ENCODE measurements around the gene ADGRD2.

DNA sequence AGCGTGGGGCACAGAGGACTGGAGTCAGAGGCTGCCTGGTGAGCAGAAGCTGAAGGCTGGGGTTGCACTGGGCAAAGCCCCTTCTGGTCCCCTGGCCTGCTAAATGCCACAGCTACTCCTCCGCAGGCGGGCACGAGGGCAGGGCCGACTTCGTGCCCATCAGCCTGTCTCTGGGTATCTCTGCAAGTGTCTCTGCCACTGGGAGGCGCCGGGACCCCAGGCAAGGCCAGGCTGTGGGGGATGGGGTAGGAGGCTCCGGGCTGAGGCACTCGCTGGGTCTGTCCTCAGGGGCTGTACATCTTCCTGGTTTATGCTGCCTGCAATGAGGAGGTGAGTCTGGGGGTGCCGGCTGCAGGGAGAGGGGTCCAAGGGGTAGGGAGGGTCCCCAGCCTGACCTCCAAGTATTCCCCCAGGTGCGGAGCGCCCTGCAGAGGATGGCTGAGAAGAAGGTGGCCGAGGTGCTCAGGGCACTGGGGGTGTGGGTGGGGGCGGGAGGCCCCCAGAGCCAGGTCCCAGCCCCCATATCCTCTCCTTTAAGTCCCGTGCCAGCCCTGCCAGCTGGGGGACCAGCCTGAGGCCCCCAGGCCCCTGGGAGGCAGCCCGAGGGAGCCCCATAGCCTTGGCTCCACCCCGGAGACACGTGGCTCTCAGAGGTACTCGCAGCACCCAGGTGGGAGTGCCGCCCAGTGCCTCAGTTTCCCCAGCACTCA lies 25.1 kb downstream of the ADGRD2 start:
- TF ChIP-seq CTCF (IDR thresholded peaks at IDR 0.05; ENCODE audit: low read depth, low read length, poor library complexity, severe bottlenecking) (no peak), EZH2phosphoT487 (IDR thresholded peaks at IDR 0.05; ENCODE audit: borderline replicate concordance, low read length) (no peak)

All from DOHH2 (cell line).